ENCODE measurements around the gene NUP43.
"Not testable (repeated sequence)": the region's sequence is repeated elsewhere in the genome, so short reads cannot be mapped to it uniquely, and the experiment has no call there.

The NUP43 gene

GRCh38 chr6:149745252-149745651, 1.1 kb downstream of the NUP43 start:
- not testable (repeated sequence) for DNase-seq

DNA sequence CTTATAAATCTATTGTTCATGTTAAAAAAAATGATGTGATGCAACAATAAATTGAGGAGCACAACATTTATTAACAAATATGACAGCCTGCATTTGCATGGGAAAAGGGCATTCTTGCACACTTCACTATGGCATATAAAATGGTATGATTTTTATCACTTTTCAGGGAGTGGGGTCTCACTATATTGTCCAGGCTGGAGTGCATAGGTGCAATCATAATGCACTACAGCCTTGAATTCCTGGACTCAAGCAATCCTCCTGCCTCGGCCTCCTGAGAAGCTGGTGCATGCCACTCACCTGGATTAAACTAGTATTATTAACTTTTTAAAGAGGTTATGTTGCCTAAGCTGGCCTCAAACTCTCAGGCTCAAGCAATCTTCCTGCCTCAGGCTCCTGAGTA, 11.4 kb downstream of the NUP43 start:
- no peak for DNase-seq

DNA sequence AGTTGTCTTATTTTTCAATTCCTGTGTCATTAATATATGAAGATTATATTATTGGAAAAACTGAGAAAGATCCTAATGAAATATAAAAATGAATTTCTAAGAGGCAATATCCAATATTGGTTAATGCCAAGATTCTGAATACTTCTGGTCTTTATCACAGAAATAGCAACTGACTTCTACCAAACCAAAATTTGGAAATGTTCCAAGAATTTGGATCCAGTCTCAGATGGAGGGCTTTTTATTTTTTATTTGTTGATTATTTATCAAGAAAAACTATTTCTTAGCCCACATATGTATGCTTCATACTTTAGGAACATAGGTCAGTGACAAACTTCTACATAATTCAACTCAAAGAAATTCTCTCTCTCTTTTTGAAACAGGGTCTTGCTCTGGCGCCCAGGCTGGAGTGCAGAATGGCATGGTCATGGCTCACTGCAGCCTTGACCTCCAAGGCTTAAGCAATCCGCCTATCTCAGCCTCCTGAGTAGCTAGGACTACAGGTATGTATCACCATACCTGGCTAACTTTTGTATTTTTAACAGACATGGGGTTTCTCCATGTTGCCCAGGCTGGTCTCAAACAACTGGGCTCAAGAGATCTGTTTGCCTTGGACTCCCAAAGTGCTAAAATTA, 13.1 kb downstream of the NUP43 start:
- no peak for DNase-seq

- DNase-seq = no peak
Observed at GRCh38 chr6:149729824-149730223, 16.5 kb downstream of the NUP43 start.

DNA sequence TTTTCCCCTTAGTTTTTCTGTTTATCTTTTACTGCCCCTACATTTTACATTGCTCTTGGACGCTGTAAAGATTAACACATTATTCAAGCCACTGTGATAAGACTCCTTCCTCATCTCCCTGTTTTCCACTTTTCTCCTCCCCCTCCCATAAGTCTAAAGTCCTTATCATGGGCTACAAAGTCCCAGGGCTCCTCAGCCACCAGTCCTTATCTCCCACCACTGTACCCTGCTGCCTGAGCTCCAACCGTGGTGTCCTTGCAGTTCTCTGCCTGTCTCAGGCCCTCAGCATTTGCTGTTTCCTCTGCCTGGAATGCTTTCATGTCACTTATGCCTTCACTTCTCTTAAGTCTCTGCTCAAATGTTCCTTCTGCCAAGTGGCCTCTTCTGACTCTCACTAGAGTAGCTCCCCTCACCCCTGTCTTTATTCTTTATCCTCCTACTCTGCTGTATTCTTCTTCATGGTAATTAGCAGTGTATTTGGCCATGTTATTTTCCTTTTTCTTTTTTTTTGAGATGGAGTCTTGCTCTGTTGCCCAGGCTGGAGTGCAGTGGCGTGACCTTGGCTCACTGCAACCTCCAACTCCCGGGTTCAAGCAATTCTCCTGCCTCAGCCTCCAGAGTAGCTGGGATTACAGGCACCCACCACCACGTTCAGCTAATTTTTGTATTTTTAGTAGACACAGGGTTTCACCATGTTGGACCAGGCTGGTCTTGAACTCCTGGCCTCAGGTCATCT, 17.7 kb downstream of the NUP43 start:
- no peak for DNase-seq

DNA sequence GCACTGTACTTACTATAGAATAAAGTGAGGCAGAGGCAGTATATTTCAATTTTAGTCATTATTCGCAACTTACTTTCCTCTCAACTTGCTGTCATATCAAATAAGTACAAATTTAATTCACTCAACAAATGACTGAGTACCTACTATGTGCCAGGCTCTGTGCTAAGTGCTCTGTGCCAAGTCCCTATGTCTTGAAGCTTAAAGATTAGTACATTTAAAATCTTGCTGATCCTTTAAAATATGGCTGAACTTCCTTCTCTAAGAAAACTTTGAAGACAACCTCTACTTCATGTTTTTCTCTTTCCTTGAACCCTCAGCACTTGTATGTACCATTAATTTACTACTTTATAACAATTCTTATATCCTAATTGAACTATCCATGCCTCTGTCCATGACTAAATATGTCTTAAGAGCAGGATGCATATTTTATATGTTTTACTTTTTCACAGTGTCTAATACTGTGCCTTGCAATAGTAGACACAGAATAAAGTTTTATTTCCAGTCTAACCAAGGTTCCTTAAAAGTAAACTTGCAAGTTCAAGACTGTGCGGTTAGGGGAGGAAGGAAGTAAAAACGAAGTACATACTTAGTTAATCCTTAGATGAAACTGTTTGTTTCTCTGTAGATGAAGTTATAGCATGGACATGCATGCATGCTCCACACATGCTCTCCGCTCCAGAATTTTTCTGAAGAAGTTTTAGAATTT, 18.4 kb downstream of the NUP43 start:
- no peak for DNase-seq

DNA sequence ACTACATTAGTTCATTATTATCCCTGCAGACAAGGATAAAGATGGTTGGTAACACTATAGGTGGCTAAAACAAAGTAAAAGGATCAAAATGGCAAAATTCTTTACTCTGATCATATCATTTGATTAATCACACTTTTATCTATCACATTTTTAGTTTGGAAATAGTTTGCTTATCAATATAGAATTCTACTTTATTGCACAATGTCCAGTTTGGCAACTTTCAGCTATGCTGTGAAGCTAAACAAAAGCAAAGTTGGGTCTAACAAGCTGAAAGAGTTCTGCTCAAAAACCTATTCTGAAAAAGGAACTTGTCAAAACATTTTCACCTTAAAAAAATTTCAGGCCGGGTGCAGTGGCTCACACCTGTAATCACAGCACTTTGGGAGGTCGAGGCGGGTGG, 20.5 kb downstream of the NUP43 start:
- no peak for DNase-seq

- DNase-seq = peak; percentile 67
Observed at GRCh38 chr6:149723771-149724417, 22.4 kb downstream of the NUP43 start.

- DNase-seq = no peak
Observed at GRCh38 chr6:149723262-149723661, 23.1 kb downstream of the NUP43 start.

DNA sequence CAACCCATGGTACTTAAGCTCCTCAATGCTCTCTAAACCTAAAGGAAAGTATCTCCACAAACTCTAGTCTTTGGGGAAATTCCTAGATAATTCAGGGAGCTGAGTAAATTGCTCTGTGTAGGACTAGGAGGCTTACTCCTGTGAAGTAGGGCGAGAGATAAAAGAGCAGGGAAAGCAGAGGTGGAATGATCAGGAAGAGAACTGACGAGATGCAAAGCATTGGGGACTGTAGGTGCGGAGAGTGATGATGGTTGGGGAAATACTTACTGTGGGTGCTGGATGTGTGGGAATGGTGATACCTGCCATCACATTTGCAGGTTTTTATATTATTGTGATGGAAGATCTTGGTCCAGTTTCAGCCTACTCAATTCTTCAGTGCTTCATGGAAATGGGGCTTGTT, 26.8 kb downstream of the NUP43 start:
- no peak for DNase-seq

GRCh38 chr6:149717588-149718458, 28.5 kb downstream of the NUP43 start, which contains the start of gene LATS1:
Gene LATS1, minus strand, starts transcription at chr6:149718101. Its CDS starts 15,975 bp downstream, at chr6:149702126.
- DNase-seq = peak; percentile 89

DNA sequence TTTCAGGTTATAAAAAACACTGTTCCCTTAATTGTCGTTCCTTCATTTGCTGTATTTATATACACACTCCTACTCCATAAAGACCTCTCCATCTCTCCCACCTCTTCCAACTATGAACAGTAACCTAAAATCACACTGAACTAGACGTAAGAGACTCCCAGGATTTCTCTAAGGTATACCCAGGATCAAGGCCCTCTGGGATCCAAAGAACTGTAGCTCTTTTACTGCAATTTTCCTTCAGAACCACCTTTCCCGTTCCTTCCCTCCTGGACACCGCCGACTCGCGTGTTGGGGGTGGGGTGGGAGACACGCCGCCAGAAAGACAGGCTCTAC, 29.1 kb downstream of the NUP43 start:
- no peak for DNase-seq

DNA sequence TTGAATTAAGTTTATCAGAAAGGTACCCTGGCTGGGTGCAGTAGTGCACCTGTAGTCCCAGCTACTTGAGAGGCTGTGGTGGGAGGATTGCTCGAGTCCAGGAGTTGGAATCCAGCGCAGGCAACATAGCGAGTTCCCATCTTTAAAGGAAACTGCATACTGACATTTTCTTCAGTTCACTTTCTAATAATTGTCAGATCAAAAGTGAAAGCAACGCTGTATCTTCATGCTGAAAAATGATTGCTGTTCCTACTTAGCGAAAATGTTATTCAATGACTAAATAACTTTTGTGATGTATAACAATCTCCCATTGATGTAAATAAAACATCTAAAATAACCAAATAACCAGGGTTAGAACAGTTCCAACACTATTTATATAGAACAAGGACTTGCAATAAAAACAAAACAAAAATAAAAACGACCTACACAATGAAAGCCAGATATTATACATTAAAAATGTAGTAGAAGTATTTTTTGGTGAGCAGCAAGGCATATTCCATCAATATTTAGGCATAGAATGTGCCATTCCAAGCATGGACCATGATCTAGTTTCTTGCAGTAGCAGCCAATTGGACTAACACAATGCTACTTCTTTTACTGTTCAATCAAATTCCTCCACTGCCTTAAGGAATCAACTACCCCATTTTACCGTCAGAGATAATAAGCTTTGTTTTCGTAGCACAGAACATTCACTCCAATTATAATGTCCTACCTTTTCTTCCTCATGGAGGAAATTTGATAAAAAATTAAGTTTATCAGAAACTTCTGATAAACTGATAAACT, 30.0 kb downstream of the NUP43 start:
- no peak for DNase-seq

- DNase-seq = no peak
Observed at GRCh38 chr6:149714442-149714841, 31.9 kb downstream of the NUP43 start.

DNA sequence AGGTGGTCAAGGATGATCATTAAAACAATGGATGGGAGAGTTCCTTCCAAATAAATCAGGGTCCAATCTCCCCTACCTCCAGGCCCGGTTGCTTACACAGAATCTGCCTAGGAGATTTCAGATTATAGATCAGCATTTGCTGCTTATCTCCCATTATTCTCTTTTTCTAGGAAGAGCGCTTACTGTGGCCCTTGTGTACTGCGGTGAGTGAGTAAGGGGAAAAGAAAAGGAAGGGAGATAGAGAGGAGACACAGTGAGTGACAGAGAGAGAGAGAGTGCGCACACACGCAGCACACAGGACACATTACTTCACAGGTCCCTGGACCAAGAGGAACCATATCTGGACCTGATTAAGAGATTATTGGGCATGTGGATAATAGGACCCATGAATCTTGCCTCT, 34.6 kb downstream of the NUP43 start:
- DNase-seq = no peak

- DNase-seq = no peak
Observed at GRCh38 chr6:149701714-149702113, 44.6 kb downstream of the NUP43 start.

GRCh38 chr6:149699150-149699549, 47.2 kb downstream of the NUP43 start:
- DNase-seq = no peak

- no peak for DNase-seq
Observed at GRCh38 chr6:149698175-149698574, 48.2 kb downstream of the NUP43 start.

- DNase-seq = no peak
Observed at GRCh38 chr6:149696901-149697300, 49.4 kb downstream of the NUP43 start.

DNA sequence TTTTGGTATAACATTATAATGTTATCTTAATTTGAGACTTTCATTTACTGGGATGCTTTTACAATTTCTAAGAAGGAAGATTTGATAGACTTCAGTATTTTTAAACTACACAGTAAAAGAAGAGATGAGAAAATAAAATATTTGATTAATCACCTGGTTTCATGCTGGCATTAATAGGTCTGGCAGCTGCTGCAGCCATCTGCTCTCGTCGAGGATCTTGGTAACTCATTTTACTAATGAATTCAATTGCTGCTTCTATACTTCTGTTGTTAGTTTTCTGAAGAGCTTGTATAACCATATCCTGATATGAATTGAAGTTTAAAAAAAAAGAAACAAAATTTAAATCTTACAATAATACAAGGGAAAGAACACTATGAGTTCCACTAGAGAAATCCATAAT, 51.4 kb downstream of the NUP43 start:
- DNase-seq = no peak

DNA sequence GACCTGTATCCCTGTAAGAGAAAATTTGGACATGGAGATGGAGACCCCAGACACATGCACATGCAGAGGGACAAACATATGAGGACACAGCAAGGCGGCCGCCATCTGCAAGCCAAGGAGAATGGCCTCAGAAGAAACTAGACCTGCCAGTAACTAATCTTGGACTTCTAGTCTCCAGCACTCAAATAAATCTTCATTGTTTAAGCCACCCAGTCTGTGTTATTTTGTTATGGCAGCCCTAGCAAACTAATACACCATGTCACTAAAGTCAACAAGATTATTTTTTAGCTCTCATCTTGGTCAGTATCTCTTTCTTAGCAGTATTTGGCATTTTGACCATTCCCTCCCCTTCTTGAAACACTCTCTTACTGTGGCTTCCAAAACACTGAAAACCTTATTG, 55.1 kb downstream of the NUP43 start:
- DNase-seq = no peak

- DNase-seq = no peak
Observed at GRCh38 chr6:149686230-149686629, 60.1 kb downstream of the NUP43 start.
